Neural cell (in vitro differentiated cells): ENCODE data around the gene IKZF1. TPM values are rescaled to one million over a fixed set of nuclear protein-coding genes. Genes with fewer than 3 reads are reported as not detected.

Source experiments
- H2AFZ ChIP-seq: fragments of 200-600, 300-800 bp; sonication (generic), shearing (Covaris generic); 2 replicates; pipeline ENCODE4 v1.6.0; 2014; ENCODE audit warnings: low read depth, mild to moderate bottlenecking, antibody characterized with exemption, low read length, moderate library complexity
- H3F3A ChIP-seq: fragments of 200-600 bp; shearing (Covaris generic); 2 replicates; pipeline ENCODE4 v1.6.1; 2016; ENCODE audit warnings: mild to moderate bottlenecking, moderate library complexity, mixed read lengths, antibody characterized with exemption, low read length; ENCODE audit not compliant: insufficient read depth, poor library complexity, severe bottlenecking
- H3K27ac ChIP-seq: fragments of 200-600, 300-800 bp; sonication (generic), shearing (Covaris generic); 2 replicates; pipeline ENCODE4 v1.5.1; 2014; ENCODE audit warnings: mild to moderate bottlenecking, low read length, moderate library complexity
- H3K27me3 ChIP-seq: fragments of 300-800, 200-600 bp; sonication (generic), shearing (Covaris generic); 2 replicates; pipeline ENCODE4 v1.6.0; 2014; ENCODE audit warnings: mild to moderate bottlenecking, low read depth, low read length, moderate library complexity; ENCODE audit not compliant: insufficient read depth
- H3K36me3 ChIP-seq: fragments of 300-800, 200-600 bp; sonication (generic), shearing (Covaris generic); 2 replicates; pipeline ENCODE4 v1.5.1; 2014; ENCODE audit warnings: mild to moderate bottlenecking, antibody characterized with exemption, low read length, moderate library complexity; ENCODE audit not compliant: insufficient read depth
- H3K4me2 ChIP-seq: fragments of 300-800, 200-600 bp; sonication (generic), shearing (Covaris generic); 2 replicates; pipeline ENCODE4 v1.6.0; 2014; ENCODE audit warnings: mild to moderate bottlenecking, low read length
- H3K4me3 ChIP-seq: fragments of 300-800, 200-600 bp; sonication (generic), shearing (Covaris generic); 2 replicates; pipeline ENCODE4 v1.5.1; 2014; ENCODE audit warnings: mild to moderate bottlenecking, low read length, moderate library complexity
- H3K79me2 ChIP-seq: fragments of 200-600 bp; shearing (Covaris generic); replicated peaks from 2 replicates; pipeline ENCODE4 v1.6.0; 2014; ENCODE audit warnings: mild to moderate bottlenecking, low read length, moderate library complexity; ENCODE audit not compliant: insufficient read depth
- H3K9ac ChIP-seq: fragments of 300-800, 200-600 bp; sonication (generic), shearing (Covaris generic); 2 replicates; pipeline ENCODE4 v1.6.1; 2016; ENCODE audit warnings: mild to moderate bottlenecking, low read length, mixed read lengths
- H3K9me2 ChIP-seq: fragments of 200-600 bp; shearing (Covaris generic); 2 replicates; pipeline ENCODE4 v1.6.1; 2016; ENCODE audit warnings: mild to moderate bottlenecking, low read length, mixed read lengths; ENCODE audit not compliant: insufficient read depth
- H3K9me3 ChIP-seq: fragments of 200-600, 300-800 bp; sonication (generic), shearing (Covaris generic); 2 replicates; pipeline ENCODE4 v1.6.1; 2016; ENCODE audit warnings: mild to moderate bottlenecking, mixed run types, low read length, moderate library complexity, mixed read lengths
- H4K20me1 ChIP-seq: fragments of 200-600 bp; shearing (Covaris generic); 2 replicates; pipeline ENCODE4 v1.6.1; 2016; ENCODE audit warnings: mild to moderate bottlenecking, mixed run types; ENCODE audit not compliant: insufficient read depth
- CTCF ChIP-seq: fragments of 450-650 bp; IDR thresholded peaks from 2 replicates; pipeline ENCODE4 v1.5.1; 2014; ENCODE audit warnings: antibody characterized with exemption, mild to moderate bottlenecking, moderate library complexity; ENCODE audit not compliant: poor library complexity, severe bottlenecking
- EP300 ChIP-seq: fragments of 450-650 bp; conservative IDR thresholded peaks from 2 replicates; pipeline ENCODE4 v1.6.1; 2014; ENCODE audit warnings: antibody characterized with exemption, mild to moderate bottlenecking, moderate library complexity; ENCODE audit not compliant: poor library complexity, severe bottlenecking
- EZH2 ChIP-seq: fragments of 200-600, 300-800 bp; shearing (Covaris generic), sonication (generic); IDR thresholded peaks from 2 replicates; pipeline ENCODE4 v1.6.1; 2014; ENCODE audit warnings: antibody characterized with exemption, low read length, borderline replicate concordance, mild to moderate bottlenecking; ENCODE audit not compliant: insufficient read depth, poor library complexity, severe bottlenecking
- MXI1 ChIP-seq: fragments of 450-650 bp; conservative IDR thresholded peaks from 2 replicates; pipeline ENCODE4 v1.6.1; 2014; ENCODE audit warnings: antibody characterized with exemption, mild to moderate bottlenecking; ENCODE audit not compliant: poor library complexity, severe bottlenecking
- POLR2AphosphoS5 ChIP-seq: IDR thresholded peaks from 2 replicates; pipeline ENCODE4 v1.6.1; 2012
- RAD21 ChIP-seq: fragments of 450-650 bp; conservative IDR thresholded peaks from 2 replicates; pipeline ENCODE4 v1.6.1; 2014; ENCODE audit warnings: antibody characterized with exemption, mild to moderate bottlenecking, moderate library complexity
- SMC3 ChIP-seq: fragments of 450-650 bp; conservative IDR thresholded peaks from 2 replicates; pipeline ENCODE4 v1.6.1; 2014; ENCODE audit warnings: antibody characterized with exemption, mild to moderate bottlenecking, moderate library complexity; ENCODE audit not compliant: poor library complexity
- TAF1 ChIP-seq: IDR thresholded peaks from 2 replicates; pipeline ENCODE4 v1.6.1; 2012; ENCODE audit warnings: low read depth
- polyA plus RNA-seq: library from polyadenylated mRNA; depleted of rRNA; stranded (reverse); fragments of >200 nt; gene quantifications from 2 replicates; pipeline ENCODE4 v1.2.3, GENCODE V29; 2014
- TF ChIP-seq, protein P1 (sequence below): IDR thresholded peaks from 2 replicates; pipeline ENCODE4 v1.6.1; 2012; ENCODE audit warnings: borderline replicate concordance

IKZF1 gene
- polyA plus RNA-seq, 1 donor from 2014 or later, result 0.24 TPM

DNA sequence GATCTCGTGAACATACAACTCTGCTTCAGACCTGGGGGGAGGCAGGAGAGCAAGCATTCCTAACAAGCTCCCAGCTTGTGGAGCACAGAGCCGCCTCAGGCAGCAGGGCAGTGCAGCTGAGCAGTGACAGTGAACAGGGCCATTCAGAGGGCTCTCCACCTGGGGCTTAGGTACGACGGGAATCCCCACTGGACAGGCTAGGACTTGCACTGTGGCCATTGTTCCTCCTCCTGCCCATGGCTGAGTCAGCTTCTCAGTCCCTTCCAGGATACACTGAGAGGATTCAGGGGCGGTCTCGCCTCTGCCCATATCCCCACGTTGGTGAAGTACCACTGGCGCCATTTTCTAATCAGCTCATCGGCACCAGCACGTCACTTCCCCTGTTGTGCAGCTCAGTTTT is 74.6 kb downstream of the IKZF1 start:
- Histone ChIP-seq H3K9ac (no peak overlapping the region), H3K9me2 (no peaks in the 10 kb centered on the region), H3K4me3 (no peak overlapping the region), H3K27me3 (no peaks in the 10 kb centered on the region), H3F3A (no peaks in the 10 kb centered on the region), H3K9me3 (no peaks in the 10 kb centered on the region), H3K36me3 (no peaks in the 10 kb centered on the region), H3K4me2 (no peak overlapping the region), H4K20me1 (no peaks in the 10 kb centered on the region), H3K79me2 (no peaks in the 10 kb centered on the region), H3K27ac (no peak overlapping the region), H2AFZ (no peak overlapping the region)
- TF ChIP-seq EZH2 (no peak), EP300 (no peak), MXI1 (no peak)

GRCh38 chr7:50379539-50379938 is 75.0 kb downstream of the IKZF1 start:
- Histone ChIP-seq H3F3A (no peaks in the 10 kb centered on the region), H4K20me1 (no peaks in the 10 kb centered on the region), H3K4me2 (no peak overlapping the region), H3K9ac (no peak overlapping the region), H3K27me3 (no peaks in the 10 kb centered on the region), H3K9me2 (no peaks in the 10 kb centered on the region), H3K9me3 (no peaks in the 10 kb centered on the region), H3K4me3 (no peak overlapping the region), H3K27ac (no peak overlapping the region), H3K79me2 (no peaks in the 10 kb centered on the region), H3K36me3 (no peaks in the 10 kb centered on the region), H2AFZ (no peak overlapping the region)
- no peak for TF ChIP-seq RAD21
- TF ChIP-seq, protein P1, sequence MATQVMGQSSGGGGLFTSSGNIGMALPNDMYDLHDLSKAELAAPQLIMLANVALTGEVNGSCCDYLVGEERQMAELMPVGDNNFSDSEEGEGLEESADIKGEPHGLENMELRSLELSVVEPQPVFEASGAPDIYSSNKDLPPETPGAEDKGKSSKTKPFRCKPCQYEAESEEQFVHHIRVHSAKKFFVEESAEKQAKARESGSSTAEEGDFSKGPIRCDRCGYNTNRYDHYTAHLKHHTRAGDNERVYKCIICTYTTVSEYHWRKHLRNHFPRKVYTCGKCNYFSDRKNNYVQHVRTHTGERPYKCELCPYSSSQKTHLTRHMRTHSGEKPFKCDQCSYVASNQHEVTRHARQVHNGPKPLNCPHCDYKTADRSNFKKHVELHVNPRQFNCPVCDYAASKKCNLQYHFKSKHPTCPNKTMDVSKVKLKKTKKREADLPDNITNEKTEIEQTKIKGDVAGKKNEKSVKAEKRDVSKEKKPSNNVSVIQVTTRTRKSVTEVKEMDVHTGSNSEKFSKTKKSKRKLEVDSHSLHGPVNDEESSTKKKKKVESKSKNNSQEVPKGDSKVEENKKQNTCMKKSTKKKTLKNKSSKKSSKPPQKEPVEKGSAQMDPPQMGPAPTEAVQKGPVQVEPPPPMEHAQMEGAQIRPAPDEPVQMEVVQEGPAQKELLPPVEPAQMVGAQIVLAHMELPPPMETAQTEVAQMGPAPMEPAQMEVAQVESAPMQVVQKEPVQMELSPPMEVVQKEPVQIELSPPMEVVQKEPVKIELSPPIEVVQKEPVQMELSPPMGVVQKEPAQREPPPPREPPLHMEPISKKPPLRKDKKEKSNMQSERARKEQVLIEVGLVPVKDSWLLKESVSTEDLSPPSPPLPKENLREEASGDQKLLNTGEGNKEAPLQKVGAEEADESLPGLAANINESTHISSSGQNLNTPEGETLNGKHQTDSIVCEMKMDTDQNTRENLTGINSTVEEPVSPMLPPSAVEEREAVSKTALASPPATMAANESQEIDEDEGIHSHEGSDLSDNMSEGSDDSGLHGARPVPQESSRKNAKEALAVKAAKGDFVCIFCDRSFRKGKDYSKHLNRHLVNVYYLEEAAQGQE, result no peak
- TF ChIP-seq CTCF, result no peak
- no peak for TF ChIP-seq EZH2
- no peak for TF ChIP-seq TAF1
- TF ChIP-seq POLR2AphosphoS5, result no peak
- no peak for TF ChIP-seq MXI1
- TF ChIP-seq EP300, result no peak
- no peak for TF ChIP-seq SMC3

DNA sequence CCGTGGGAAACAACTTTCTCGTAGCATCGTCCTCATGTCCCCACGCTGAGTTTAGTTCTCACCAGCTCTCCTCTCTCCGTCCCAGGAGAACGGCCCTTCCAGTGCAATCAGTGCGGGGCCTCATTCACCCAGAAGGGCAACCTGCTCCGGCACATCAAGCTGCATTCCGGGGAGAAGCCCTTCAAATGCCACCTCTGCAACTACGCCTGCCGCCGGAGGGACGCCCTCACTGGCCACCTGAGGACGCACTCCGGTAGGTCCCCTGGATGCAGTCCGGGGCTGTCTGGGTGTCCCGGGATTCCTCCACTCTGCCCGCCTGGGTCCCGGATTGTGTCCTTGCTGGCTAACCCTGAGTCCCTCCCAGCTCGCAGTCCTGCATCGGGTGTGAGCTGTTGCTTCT is 77.9 kb downstream of the IKZF1 start:
- no peaks in the 10 kb centered on the region for H3K9me3 ChIP-seq
- no peak for TF ChIP-seq TAF1
- TF ChIP-seq CTCF, result no peak
- TF ChIP-seq RAD21, result no peak
- TF ChIP-seq EP300, result no peak
- TF ChIP-seq, protein P1, result no peak
- no peak for TF ChIP-seq EZH2
- no peak for TF ChIP-seq POLR2AphosphoS5
- TF ChIP-seq MXI1, result no peak
- no peak for TF ChIP-seq SMC3
- no peaks in the 10 kb centered on the region for H3K9me2 ChIP-seq
- H3K4me3 ChIP-seq, result no peak overlapping the region
- H3K36me3 ChIP-seq, result no peaks in the 10 kb centered on the region
- no peak overlapping the region for H3K9ac ChIP-seq
- H3K79me2 ChIP-seq, result no peaks in the 10 kb centered on the region
- H4K20me1 ChIP-seq, result no peaks in the 10 kb centered on the region
- H3K4me2 ChIP-seq, result no peak overlapping the region
- no peaks in the 10 kb centered on the region for H3K27me3 ChIP-seq
- H3K27ac ChIP-seq, result no peak overlapping the region
- H3F3A ChIP-seq, result no peaks in the 10 kb centered on the region
- no peak overlapping the region for H2AFZ ChIP-seq
